NOMO-1 treated with DMSO at 0.1 percent for 48 hours (cell line): ENCODE measurements around the gene PIN1.
"Not testable (repeated sequence)": the region's sequence is repeated elsewhere in the genome, so short reads cannot be mapped to it uniquely, and the experiment has no call there.

Experiments
- DNase-seq: peaks from one replicate; lab custom pipeline; 2025; ENCODE audit not compliant: unreplicated experiment; lab: John Stamatoyannopoulos, UW

The PIN1 gene

GRCh38 chr19:9834726-9835506, at the start of gene PIN1:
Gene PIN1 (plus strand): TSS chr19:9835318. CDS start chr19:9835345, 27 bp downstream.
- peak; percentile 99 for DNase-seq

GRCh38 chr19:9785367-9786331, 49.5 kb upstream of the PIN1 start:
- DNase-seq: peak; percentile 92

DNA sequence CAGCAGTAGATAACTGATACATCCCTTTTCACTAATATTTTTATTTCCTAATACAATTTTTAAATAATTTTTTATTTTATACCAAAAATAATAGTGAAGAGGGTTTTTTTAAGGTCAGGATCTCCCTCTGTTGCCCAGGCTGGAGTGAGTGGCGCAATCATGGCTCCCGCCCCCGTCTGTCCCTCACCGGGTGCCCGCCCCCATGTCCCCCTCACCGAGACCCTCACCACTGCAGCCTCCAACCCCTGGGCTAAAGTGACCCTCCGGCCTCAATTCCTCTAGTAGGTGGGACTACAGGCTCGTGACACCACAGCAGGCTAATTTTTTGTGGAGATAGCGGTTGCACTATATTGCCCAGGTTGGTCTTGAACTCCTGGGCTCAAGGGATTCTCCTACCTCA, 48.8 kb upstream of the PIN1 start:
- DNase-seq: no peak

DNA sequence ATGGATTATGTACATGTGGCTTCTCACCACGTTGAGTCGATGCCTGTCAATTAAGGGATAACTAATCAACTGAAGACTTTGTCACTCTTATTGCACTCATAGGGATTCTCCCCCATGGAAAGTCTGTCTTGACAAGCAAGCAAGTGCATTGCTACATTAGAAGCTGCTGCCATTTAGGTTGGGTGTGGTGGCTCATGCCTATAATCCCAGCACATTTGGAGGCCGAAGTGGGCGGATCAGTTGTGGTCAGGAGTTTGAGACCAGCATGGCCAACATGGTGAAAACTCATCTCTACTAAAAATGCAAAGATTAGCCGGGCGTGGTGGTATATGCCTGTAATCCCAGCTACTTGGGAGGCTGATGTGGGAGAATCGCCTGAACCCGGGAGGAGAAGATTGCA, 48.3 kb upstream of the PIN1 start:
- no peak for DNase-seq

DNA sequence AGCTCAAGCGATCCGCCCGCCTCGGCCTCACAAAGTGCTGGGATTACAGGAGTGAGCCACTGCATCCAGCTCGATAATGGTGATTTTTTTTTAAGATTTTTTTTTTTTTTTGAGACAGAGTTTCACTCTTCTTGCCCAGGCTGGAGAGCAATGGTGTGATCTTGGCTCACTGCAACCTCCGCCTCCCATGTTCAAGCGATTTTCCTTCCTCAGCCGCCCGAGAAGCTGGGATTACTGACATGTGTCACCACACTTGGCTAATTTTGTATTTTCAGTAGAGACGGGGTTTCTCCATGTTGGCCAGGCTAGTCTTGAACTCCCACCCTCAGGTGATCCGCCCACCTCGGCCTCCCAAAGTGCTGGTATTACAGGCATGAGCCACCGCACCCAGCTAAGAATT, 46.5 kb upstream of the PIN1 start:
- not testable (repeated sequence) for DNase-seq

DNA sequence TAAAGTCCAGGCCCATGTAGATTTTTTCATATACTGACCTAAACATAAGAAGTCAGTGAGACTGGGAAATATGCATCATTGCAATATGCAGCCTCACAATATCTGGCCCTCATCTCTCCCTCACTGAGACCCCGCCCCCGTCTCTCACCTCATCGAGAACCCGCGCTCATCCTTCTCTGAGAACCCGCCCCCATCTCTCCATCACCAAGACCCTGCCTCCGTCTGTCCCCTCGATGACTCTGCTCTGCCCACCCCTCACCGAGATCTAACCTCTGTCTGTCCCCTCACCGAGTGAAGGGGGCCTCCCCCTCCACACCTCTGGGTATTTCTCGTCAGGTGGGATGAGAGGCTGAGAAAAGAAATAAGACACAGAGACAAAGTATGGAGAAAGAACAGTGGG, 46.1 kb upstream of the PIN1 start:
- DNase-seq: no peak

DNA sequence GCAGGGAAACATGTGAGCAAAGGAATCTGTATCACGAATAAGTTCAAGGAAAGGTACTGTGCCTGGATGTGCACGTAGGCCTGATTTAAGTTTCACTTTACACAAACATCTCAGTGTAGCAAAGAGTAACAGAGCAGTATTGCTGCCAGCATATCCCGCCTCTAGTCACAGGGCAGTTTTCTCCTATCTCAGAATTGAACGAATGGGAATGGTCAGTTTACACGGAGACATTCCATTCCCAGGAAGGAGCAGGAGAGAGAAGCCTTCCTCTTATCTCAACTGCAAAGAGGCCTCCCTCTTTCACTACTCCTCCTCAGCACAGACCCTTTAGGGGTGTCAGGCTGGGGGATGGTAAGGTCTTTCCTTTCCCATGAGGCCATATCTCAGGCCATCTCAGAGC, 45.5 kb upstream of the PIN1 start:
- not testable (repeated sequence) for DNase-seq

DNA sequence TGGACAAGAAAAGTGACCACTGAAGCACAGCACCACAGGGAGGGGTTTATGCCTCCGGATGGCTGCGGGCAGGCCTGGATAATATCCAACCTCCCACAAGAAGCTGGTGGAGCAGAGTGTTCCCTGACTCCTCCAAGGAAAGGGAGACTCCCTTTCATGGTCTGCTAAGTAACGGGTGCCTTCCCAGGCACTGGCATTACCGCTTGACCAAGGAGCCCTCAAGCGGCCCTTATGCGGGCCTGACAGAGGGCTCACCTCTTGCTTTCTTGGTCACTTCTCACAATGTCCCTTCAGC, 44.1 kb upstream of the PIN1 start:
- not testable (repeated sequence) for DNase-seq

- DNase-seq: peak; percentile 85
Observed at GRCh38 chr19:9791552-9792205, 43.4 kb upstream of the PIN1 start.

DNA sequence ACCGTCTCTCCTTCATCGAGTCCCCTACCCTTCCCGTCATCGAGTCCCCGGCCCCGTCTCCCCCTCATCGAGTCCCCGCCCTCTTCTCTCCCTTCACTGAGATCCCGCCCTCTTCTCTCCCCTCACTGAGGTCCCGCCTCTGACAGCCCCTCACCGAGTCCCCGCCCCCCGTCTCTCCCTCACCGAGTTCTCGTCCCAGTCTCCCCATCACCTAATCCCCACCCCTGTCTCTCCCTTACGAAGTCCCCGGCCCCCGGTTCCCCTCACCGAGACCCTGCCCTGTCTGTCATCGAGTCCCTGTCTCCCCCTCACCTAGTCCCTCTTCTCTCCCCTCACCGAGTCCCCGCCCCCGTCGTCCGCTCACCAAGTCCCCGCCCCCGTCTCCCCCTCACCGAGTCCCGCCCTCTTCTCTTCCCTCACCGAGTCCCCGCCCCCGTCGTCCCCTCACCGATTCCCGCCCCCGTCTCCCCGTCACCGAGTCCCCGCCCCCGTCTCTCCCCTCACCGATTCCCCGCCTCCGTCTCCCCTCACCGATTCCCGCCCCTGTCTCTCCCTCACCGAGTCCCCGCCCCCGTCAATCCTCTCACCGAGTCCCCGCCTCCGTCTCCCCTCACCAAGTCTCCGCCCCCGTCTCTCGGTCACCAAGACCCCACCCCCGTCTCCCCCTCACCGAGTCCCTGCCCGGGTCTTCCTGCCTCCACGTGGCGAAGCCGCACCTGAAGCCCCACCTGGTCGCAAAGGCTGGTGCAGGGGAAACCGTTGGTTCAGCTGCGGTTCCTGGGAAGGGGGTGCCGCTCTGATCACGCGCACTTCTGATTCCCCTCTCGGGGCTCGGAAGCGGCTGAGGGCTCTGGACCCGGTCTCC, 42.7 kb upstream of the PIN1 start:
- peak; percentile 88 for DNase-seq

DNA sequence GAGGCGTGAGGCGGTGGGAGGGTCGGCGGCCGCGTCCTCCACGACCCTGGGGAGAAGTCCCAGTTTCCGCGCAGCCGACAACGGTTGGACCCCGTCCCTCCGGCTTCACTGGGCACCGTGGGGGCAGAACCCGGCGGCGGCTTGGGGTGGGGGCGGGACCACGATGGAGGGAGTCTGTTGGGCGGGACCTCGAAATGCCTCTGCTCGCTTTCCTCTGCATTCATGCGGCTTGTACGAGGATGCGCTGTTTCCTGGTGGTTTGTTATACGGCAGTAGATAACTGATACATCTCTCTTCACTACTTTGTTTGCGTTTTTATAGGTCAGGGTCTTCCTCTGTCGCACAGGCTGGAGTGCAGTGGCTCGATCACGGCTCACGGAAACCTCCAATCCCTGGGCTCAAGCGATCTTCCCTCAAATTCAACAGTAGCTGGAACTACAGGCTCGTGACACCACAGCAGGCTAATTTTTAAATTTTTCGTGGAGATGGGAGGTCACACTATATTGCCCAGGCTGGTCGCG, 42.0 kb upstream of the PIN1 start:
- DNase-seq: no peak

- DNase-seq: peak; percentile 87
Observed at GRCh38 chr19:9796113-9796773, 38.9 kb upstream of the PIN1 start.

GRCh38 chr19:9797871-9798270, 37.2 kb upstream of the PIN1 start:
- no peak for DNase-seq

DNA sequence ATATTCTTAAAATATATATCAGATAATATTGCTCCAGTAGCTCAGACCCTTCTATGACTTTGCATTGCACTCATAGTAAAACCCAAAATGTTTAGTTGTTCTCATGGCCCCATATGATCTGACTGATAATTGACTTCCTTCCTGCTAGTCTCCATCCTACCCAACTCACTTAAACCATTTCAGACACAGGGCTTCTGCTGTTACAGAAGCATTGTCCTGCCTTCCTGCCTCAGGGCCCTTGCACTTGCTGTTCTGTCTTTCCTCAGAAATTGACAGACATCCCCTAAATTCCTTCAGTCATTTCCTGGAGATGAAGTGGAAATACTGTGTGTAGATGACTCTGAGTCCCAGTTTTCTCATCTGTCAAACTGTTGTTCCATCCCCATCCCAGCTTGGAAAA, 36.0 kb upstream of the PIN1 start:
- DNase-seq: no peak

GRCh38 chr19:9801976-9802375, 33.1 kb upstream of the PIN1 start:
- DNase-seq: no peak

GRCh38 chr19:9806803-9807202, 28.3 kb upstream of the PIN1 start:
- DNase-seq: no peak

DNA sequence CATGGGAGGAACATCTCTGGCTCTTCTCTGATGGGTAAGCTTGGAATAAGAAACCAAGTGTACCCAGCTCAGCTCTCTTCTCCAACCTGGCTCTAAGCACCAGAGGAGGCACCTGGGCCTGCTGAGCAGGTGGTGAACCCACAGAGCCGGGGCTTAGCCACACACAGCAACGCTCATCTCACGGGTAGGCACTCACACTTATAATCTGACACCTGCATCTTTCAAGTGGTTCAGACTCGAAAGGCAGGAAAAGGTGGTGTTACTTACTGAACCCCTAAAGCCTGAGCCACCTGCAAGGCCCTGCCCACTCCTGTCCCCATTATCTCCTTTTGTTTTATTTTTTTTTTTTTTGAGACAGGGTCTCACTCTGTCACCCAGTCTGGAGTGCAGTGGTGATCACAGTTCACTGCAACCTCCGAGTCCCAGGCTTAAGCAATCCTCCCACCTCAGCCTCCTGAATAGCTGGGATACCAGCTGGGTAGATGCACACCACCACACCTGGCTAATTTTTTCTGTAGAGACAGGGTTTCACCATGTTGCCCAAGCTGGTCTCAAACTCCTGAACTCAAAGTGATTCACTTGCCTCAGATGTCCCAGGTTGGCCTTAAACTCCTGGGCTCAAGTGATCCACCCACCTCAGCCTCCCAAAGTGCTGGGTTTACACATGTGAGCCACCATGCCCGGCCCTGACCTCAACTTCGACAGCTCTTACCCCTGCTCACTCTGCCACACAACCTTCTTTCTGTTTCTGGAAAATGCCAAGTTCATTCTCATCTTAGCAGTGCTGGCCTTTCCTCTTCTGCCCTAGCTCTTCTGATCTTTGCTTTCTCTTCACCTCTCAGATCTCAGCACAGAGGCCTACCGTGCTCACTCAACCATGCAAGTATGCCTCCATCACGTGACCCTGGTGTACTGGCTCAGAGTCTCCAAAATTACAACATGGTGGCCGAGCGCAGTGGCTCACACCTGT, 26.0 kb upstream of the PIN1 start:
- DNase-seq: no peak

DNA sequence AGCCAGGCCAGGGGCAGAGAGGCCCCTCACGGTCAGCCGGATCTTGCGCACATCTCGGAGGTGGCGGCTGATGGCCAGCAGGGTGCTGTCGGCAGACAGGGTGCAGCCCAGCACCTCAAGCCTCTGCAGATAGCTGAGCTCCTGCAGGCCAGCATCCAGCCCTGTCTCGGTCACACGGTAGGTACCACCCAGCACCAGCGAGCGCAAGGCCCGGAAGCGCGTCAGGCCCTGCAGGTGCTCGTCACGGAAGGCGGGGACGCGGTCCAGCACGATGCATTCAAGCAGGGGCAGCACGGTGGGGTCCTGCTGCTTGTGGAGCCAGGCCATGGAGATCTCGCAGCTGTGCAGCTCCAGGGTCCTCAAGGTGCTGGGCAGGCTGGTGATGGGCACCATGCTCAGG, 24.0 kb upstream of the PIN1 start:
- no peak for DNase-seq
